OCI-LY1 (cell line): Measurements from ENCODE around the gene IMPA2.

ENCODE experiments used
- EZH2 ChIP-seq: fragments of 200-600 bp; sonication (generic), shearing (Covaris generic); IDR thresholded peaks from 2 replicates; pipeline ENCODE4 v1.8.0; 2017; ENCODE audit warnings: borderline replicate concordance, mixed run types, mild to moderate bottlenecking, antibody characterized with exemption, low read length, moderate library complexity, mixed read lengths
- TF ChIP-seq, protein P1 (sequence below): fragments of 200-600 bp; sonication (generic), shearing (Covaris generic); IDR thresholded peaks from 2 replicates; pipeline ENCODE4 v1.5.1; 2017; ENCODE audit warnings: mild to moderate bottlenecking, antibody characterized with exemption, low read length, moderate library complexity, mixed read lengths

DNA sequence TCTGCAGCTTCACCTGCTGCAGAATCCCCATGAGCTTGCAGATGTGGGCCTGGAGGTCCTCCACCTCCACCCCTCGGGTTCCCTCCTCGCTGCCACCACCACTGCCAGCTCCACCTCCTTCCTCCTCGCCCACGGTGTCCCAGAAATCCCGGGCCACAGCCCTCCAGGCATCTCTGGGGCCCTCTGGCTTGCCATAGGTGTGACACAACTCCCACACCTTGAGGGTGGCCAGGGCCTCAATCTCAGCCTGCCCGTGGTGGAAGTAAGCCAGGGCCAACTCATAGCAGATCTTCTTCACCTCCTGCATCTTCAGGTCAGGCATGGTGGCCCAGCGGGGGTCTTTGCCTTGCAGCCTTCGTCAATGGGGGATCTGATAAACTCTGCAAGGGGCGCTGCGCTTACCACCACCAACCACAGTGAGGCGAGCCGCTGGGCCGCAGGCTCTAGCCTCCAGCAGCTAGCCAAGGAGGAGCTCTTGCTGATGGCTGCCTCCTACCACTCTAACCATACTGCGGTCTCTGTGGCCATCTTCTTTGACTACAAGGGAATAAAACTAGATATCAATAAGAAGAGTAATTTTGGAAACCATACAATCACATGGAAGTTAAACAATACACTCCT is 76.2 kb downstream of the IMPA2 start:
- TF ChIP-seq, protein P1, sequence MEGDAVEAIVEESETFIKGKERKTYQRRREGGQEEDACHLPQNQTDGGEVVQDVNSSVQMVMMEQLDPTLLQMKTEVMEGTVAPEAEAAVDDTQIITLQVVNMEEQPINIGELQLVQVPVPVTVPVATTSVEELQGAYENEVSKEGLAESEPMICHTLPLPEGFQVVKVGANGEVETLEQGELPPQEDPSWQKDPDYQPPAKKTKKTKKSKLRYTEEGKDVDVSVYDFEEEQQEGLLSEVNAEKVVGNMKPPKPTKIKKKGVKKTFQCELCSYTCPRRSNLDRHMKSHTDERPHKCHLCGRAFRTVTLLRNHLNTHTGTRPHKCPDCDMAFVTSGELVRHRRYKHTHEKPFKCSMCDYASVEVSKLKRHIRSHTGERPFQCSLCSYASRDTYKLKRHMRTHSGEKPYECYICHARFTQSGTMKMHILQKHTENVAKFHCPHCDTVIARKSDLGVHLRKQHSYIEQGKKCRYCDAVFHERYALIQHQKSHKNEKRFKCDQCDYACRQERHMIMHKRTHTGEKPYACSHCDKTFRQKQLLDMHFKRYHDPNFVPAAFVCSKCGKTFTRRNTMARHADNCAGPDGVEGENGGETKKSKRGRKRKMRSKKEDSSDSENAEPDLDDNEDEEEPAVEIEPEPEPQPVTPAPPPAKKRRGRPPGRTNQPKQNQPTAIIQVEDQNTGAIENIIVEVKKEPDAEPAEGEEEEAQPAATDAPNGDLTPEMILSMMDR: peak; percentile 34; the same call in 1 of the 2 replicates
- TF ChIP-seq EZH2: no peak
